Germinal center (tissue), 1 donor: ENCODE results near the gene SLC36A2.
"Not testable (repeated sequence)": the region's sequence is repeated elsewhere in the genome, so short reads cannot be mapped to it uniquely, and the experiment has no call there.

Experiments used
- DNase-seq: peaks from one replicate; pipeline ENCODE4 v3.0.0; 2012; ENCODE audit warnings: mixed read lengths, low spot score

Gene SLC36A2

GRCh38 chr5:151347369-151347768, at the start of gene SLC36A2:
TSS of gene SLC36A2 (minus strand) at chr5:151347559. CDS start at chr5:151347460, 99 bp downstream.
- no peak for DNase-seq

DNA sequence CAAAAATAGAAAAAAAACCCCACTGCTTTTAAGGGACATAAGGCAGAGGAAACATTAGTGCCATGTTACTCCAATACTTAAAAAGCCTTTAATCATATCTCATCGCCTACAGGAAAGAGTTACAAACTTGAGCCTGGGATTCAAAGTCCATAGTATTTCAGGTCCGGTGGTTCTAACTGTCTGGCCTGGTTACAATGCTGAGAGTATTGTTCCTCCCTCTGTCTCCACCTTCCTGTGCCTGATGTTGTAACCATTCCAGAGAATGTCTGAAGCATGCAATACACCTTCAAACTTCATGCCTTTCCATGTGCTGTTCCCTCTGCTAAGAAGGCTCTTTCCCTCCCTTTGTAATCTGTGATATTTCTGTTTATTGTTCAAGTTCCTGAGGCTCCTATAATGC, 41.6 kb upstream of the SLC36A2 start:
- DNase-seq, result no peak

DNA sequence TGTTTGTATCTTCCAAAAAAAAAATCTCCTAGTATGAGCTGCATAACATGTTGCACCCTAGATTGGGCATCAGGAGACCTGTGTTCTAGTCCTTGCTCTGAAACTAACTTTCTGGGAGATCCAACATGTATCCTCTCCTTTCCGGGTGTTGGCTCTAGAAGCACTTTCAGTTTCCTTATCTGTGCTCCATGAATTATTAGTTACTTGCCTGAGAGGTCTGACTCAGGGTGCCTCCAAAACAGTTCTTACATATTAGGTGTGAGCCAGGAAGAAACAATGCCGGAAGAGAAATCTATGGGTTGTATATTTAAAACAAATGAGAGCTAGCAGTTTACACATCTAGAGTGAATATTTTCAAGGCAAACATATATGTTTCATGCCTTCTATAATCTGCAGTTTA, 36.7 kb upstream of the SLC36A2 start:
- DNase-seq, result no peak

DNA sequence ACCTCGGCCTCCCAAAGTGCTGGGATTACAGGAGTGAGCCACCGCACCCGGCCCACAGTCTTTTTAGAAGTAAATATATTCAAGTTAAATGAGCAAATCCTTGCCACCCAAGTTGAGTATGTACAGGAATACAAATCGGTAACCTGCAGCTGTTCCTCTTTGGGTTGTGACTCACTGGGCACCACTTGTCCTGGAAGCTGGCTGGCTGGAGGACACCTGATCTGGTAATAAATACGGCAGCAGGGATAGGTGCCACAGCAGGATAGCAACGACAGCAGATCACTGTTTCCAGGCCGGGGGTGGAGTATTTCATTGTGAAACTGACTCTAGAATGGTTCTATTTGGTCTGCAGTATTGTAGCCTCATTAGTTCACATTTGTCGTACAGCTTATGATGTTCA, 35.7 kb upstream of the SLC36A2 start:
- DNase-seq, result no peak

- DNase-seq, result no peak
Measured at GRCh38 chr5:151382576-151382975, 35.2 kb upstream of the SLC36A2 start.

DNA sequence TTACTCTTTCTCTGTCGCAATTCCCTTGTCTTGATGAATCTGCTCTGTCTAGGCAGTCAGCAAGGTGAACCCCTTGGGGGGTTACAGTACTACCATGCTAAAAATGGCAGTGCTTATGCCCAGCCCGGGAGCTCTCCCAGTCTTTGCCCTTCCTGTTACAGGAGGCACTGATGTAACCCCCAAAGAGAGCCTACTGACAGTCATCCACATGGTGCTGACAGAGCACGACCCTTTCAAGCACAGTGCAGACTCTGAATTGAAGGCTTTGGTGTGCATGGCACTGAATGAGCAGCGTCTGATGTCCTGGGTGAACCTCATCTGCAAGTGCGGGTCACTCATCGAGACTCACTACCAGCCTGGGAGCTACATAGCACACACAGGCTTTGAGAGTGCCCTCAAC, 34.5 kb upstream of the SLC36A2 start:
- no peak for DNase-seq

- DNase-seq, result no peak
Measured at GRCh38 chr5:151378616-151379015, 31.3 kb upstream of the SLC36A2 start.

DNA sequence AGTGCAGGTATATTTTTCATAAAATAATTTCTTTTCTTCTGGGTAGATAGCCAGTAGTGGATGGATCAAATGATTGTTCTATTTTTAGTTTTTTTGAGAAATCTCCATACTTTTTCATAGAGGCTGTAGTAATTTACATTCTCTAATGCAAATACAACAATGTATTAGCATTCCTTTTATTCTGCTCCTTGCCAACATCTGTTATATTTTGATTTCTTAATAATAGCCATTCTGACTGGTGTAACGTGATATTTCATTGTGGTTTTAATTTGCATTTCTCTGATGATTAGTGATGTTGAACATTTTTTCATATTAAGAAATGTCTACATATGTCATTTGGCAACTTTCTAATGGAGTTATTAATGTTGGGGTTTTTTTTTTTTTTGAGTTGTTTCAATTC, 27.2 kb upstream of the SLC36A2 start:
- DNase-seq, result no peak

- DNase-seq, result not testable (repeated sequence)
Measured at GRCh38 chr5:151367038-151367437, 19.7 kb upstream of the SLC36A2 start.

- no peak for DNase-seq
Measured at GRCh38 chr5:151363673-151364072, 16.3 kb upstream of the SLC36A2 start.

DNA sequence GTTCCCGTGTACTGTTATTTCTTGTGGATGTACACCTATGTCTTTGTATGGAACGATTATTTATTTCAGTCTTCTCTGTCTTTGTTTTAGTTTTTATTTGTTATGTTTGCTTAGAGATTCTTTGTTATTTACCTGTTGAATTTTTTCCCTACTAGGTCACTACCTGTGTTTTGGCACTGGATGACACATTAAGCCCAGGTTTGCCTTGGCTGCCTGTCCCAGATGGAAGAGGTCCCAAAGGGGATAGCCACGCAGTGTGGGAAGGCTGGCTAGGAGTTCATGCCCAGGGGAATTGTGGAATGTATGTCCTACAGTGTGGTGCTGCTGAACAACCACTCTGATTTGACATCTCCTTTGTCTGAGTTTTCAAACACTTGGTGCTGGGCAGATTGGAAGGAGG, 15.6 kb upstream of the SLC36A2 start:
- no peak for DNase-seq

- no peak for DNase-seq
Measured at GRCh38 chr5:151359391-151359790, 12.0 kb upstream of the SLC36A2 start.

- DNase-seq, result no peak
Measured at GRCh38 chr5:151357792-151358191, 10.4 kb upstream of the SLC36A2 start.

GRCh38 chr5:151357097-151357496, 9.7 kb upstream of the SLC36A2 start:
- DNase-seq, result no peak

- DNase-seq, result no peak
Measured at GRCh38 chr5:151351671-151352070, 4.3 kb upstream of the SLC36A2 start.

DNA sequence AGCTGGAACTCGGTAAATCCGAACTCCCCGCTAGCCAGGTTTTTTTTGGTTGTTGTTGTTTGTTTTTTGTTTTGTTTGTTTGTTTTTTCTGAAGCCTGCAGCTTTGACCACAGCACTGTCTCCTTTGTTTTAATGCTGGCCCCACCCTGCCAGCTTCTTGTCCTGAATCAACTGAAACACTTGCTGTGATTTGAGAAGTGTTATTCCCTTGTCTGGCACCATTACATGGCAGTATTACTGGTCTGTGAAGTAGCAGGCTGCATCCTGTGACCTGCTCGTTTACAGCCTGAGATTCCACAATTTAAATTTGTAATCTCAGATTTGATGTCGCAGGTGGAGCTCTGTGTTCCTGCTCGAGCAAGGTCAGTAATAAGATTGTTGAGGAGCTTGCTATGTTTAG, 1.4 kb upstream of the SLC36A2 start:
- DNase-seq, result no peak

GRCh38 chr5:151345808-151346478, 1.4 kb downstream of the SLC36A2 start:
- DNase-seq, result no peak

GRCh38 chr5:151345187-151345807, 2.1 kb downstream of the SLC36A2 start:
- DNase-seq, result no peak

GRCh38 chr5:151344088-151344487, 3.3 kb downstream of the SLC36A2 start:
- no peak for DNase-seq

DNA sequence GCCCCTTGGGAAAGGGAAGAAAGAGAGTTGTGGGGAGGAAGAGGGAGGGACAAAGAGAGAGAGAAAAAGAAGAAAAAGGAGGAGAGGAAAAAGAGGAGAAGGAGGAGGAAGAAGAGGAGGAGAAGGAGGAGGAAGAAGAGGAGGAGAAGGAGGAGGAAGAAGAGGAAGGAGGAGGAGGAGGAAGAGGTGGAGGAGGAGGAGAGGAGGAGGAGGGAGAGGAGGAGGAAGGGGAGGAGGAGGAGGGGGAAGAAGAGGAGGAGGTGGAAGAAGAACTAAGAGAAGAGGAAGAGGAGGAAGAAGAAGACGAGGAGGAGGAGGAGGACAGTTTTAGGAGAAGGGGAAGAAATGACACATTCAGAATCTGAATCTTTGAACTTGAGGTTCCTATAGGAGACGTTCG, 7.4 kb downstream of the SLC36A2 start:
- no peak for DNase-seq

DNA sequence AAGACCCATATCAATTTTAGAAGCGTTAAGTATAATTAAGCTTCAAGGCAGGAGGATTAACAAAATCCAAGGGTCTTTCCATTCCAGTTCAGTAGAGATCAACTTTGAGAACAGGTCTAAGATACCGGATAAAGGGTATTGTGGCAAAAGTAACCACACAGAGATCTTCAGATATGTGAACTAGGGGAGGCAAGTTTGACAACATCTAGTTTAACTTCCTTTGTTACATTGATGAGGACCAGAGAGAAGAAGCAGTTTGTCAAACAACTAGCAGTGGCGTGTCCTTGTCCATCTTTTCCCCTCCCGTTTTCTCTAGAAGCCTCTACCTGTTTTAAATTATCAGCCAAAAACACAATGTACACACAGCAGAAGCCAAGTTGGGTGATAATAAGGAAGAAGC, 8.6 kb downstream of the SLC36A2 start:
- no peak for DNase-seq

DNA sequence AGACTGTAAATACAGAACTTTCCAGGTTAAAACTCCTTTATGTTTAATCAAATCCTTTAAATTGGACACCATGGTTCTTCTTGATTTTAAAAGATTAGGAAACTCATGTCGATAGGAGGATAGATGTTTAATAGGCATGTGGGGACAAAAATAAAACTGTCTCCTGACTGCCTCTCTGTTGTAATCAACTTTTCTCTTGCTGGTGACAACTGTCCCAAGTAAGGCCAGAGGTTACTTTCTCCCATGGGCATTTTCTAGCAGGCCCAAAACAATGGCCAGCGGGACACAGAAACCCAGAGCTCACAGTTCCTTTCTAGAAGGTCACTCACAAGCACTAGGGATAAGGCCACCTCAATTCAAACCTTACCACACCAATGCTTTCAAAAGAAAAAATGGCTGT, 14.5 kb downstream of the SLC36A2 start:
- no peak for DNase-seq

DNA sequence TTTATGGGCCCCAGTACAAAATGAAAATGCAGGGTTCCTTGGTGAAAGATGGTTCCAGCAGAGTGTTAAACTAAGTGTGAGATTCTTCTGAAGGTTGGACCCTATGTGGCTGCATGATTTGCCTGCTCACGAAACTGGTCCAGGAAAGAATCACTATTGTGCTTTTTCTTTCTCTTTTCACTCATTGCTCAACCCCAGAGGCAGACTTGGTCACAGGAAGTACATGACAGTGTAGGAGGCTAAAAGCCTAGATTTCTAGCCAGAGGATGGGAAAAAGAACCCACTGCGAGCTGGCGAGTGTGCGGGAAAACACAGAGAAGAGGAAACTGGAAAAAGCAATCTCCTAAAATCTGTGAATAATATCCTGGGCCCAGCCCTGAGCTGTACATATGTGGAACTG, 18.6 kb downstream of the SLC36A2 start:
- no peak for DNase-seq

- no peak for DNase-seq
Measured at GRCh38 chr5:151327585-151327984, 19.8 kb downstream of the SLC36A2 start.
